Astrocyte of the spinal cord (primary cell): ENCODE measurements around the gene OXNAD1.

Source experiments
- DNase-seq: peaks from one replicate; pipeline ENCODE4 v3.0.0; 2011; ENCODE audit warnings: low read depth, low spot score
- H3K4me3 ChIP-seq: 2 replicates; pipeline ENCODE4 v1.5.1; 2011; ENCODE audit warnings: low read depth, mild to moderate bottlenecking, low read length, moderate library complexity
- in situ Hi-C: cut with HindIII; loops from 2 replicates; pipeline ENCODE4 v1.10.0; 2017; ENCODE audit warnings: low sequenced_read_pairs
- TF ChIP-seq, protein P1 (sequence below): IDR thresholded peaks from 2 replicates; pipeline ENCODE4 v1.5.1; 2012; ENCODE audit warnings: low read depth, mild to moderate bottlenecking, low read length, inconsistent platforms

The OXNAD1 gene

DNA sequence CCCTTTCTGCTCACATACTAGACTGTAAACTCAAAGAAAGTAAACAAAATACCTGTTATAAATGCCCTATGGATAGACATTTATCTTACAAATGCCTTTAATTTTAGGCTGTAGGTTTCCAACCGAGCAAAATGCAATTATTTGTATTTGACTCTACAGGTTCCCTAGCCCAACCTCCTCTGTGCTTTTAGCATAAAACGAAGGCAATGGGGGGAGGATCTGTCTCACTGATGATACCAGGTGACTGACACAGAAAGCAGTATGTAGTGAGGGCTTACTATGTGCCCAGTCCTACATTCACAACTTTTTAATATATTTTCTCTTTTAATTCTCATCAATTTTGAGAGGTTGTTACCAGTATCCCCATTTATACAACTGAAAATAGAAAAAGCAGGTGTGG, 87.4 kb downstream of the OXNAD1 start:
- no peak for DNase-seq
- H3K4me3 ChIP-seq: no peak overlapping the region
- in situ Hi-C loops: no loop called here
- TF ChIP-seq, protein P1, sequence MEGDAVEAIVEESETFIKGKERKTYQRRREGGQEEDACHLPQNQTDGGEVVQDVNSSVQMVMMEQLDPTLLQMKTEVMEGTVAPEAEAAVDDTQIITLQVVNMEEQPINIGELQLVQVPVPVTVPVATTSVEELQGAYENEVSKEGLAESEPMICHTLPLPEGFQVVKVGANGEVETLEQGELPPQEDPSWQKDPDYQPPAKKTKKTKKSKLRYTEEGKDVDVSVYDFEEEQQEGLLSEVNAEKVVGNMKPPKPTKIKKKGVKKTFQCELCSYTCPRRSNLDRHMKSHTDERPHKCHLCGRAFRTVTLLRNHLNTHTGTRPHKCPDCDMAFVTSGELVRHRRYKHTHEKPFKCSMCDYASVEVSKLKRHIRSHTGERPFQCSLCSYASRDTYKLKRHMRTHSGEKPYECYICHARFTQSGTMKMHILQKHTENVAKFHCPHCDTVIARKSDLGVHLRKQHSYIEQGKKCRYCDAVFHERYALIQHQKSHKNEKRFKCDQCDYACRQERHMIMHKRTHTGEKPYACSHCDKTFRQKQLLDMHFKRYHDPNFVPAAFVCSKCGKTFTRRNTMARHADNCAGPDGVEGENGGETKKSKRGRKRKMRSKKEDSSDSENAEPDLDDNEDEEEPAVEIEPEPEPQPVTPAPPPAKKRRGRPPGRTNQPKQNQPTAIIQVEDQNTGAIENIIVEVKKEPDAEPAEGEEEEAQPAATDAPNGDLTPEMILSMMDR: no peak

DNA sequence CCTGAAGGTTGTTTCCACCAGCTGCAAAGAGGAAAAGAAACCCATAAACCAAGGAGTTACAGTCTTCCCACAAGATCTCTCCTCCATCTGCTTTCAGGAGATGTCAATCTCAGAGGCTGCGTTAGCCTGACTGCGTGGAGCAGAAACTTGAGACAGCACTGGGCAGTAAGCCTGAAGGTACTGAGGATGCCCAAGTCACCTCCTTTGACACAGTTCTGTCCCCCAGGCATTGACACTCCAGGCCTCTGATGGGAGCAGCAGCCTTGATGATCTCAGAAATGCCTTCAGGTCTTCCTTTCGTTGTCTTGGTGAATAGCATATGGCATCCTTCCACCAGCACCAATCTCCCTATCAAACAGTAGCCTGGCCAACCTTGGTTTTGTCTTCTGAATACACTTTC, 89.3 kb downstream of the OXNAD1 start:
- in situ Hi-C loops: no loop called here
- H3K4me3 ChIP-seq: no peak overlapping the region
- DNase-seq: no peak
- TF ChIP-seq, protein P1: no peak
